GM21723 (cell line): ENCODE measurements around the gene DBH.
"Not testable (repeated sequence)": the region's sequence is repeated elsewhere in the genome, so short reads cannot be mapped to it uniquely, and the experiment has no call there.

Source experiments
- ATAC-seq: cut with Tn5 transposase; IDR thresholded peaks from one replicate; pipeline ENCODE4 v1.9.1; 2021; ENCODE audit warnings: mild to moderate bottlenecking, moderate library complexity; ENCODE audit not compliant: unreplicated experiment

Gene DBH

GRCh38 chr9:133621725-133622267, 14.4 kb upstream of the DBH start:
- ATAC-seq = no peak

- no peak for ATAC-seq
Observed at GRCh38 chr9:133622555-133622954, 13.6 kb upstream of the DBH start.

GRCh38 chr9:133626008-133626407, 10.2 kb upstream of the DBH start:
- ATAC-seq = not testable (repeated sequence)

- ATAC-seq = no peak
Observed at GRCh38 chr9:133627341-133627740, 8.8 kb upstream of the DBH start.

GRCh38 chr9:133628766-133629165, 7.4 kb upstream of the DBH start:
- ATAC-seq = no peak

- ATAC-seq = no peak
Observed at GRCh38 chr9:133629221-133630110, 6.7 kb upstream of the DBH start.

- no peak for ATAC-seq
Observed at GRCh38 chr9:133631111-133631510, 5.1 kb upstream of the DBH start.

- no peak for ATAC-seq
Observed at GRCh38 chr9:133632806-133633680, 3.1 kb upstream of the DBH start.

GRCh38 chr9:133633681-133634080, 2.5 kb upstream of the DBH start:
- ATAC-seq = no peak

- ATAC-seq = no peak
Observed at GRCh38 chr9:133634081-133634691, 2.0 kb upstream of the DBH start.

- no peak for ATAC-seq
Observed at GRCh38 chr9:133635098-133635497, 1.1 kb upstream of the DBH start.

- no peak for ATAC-seq
Observed at GRCh38 chr9:133636902-133637301, 739 bp downstream of the DBH start.

GRCh38 chr9:133637451-133638055, 1.4 kb downstream of the DBH start:
- no peak for ATAC-seq

- ATAC-seq = no peak
Observed at GRCh38 chr9:133638076-133638475, 1.9 kb downstream of the DBH start.

GRCh38 chr9:133638711-133639110, 2.5 kb downstream of the DBH start:
- no peak for ATAC-seq

- no peak for ATAC-seq
Observed at GRCh38 chr9:133639613-133640012, 3.5 kb downstream of the DBH start.

- no peak for ATAC-seq
Observed at GRCh38 chr9:133640160-133640559, 4.0 kb downstream of the DBH start.

GRCh38 chr9:133640580-133641395, 4.6 kb downstream of the DBH start:
- ATAC-seq = no peak

- ATAC-seq = no peak
Observed at GRCh38 chr9:133641396-133641655, 5.2 kb downstream of the DBH start.
